HepG2 (cell line): Measurements from ENCODE around the gene SGMS1. TPM values are rescaled to one million over a fixed set of nuclear protein-coding genes. Genes with fewer than 3 reads are reported as not detected.

Experiments
- ATAC-seq: fragments of 200-7000 bp; cut with Tn5 transposase; 3 replicates; pipeline ENCODE4 v1.9.1; 2020; ENCODE audit warnings: mild to moderate bottlenecking, moderate library complexity
- BruUV-seq: library from RNA; stranded (reverse); fragments of 400-500 nt; replicated peaks from 2 replicates; lab custom pipeline; 2021; lab: Mats Ljungman, UMichigan
- CTCF ChIA-PET: fragments of 300-600 bp; formaldehyde crosslinking; extraction: SDS; loops from one replicate; lab custom pipeline; 2021; ENCODE audit warnings: low total read pairs, inconsistent platforms, low intra/inter-chr PET ratio; lab: Yijun Ruan, JAX
- POLR2A ChIA-PET: fragments of 350-600 bp; sonication (Branson Sonifier 250); formaldehyde crosslinking; loops from one replicate; lab custom pipeline; 2020; ENCODE audit warnings: antibody characterized with exemption, inconsistent platforms; lab: Yijun Ruan, JAX
- DNase-seq: peaks from one replicate; pipeline ENCODE4 v3.0.0-alpha.2; 2015; ENCODE audit warnings: low spot score
- FAIRE-seq: peaks from 3 replicates; lab custom pipeline; 2011; peaks lifted over from hg19 to GRCh38; lab: Jason Lieb, UNC
- H2AFZ ChIP-seq: one replicate; pipeline ENCODE4 v1.6.1; 2011; ENCODE audit warnings: low read length, inconsistent platforms
- H3K27ac ChIP-seq: fragments of 300-600 bp; 3 replicates; pipeline ENCODE4 v1.8.0; 2011; ENCODE audit warnings: mixed run types, mild to moderate bottlenecking, mixed read lengths, low read length, inconsistent platforms; ENCODE audit not compliant: insufficient read depth; ENCODE audit errors: extremely low read length
- H3K27me3 ChIP-seq, 2 experiments: fragments of 200-600 bp in 1 of 2; 2 replicates in 1 of 2; 3 replicates in 1 of 2; pipeline versions ENCODE4 v1.6.0 to v1.8.0; 2011; ENCODE audit warnings: low read length in 2 of 2, mild to moderate bottlenecking in 2 of 2, moderate library complexity in 2 of 2, inconsistent platforms in 1 of 2; ENCODE audit not compliant: insufficient read depth in 2 of 2, control insufficient read depth in 1 of 2
- H3K36me3 ChIP-seq, 2 experiments: fragments of 200-600 bp in 1 of 2; replicated peaks in 1 of 2; 2 replicates in 1 of 2; 3 replicates in 1 of 2; pipeline versions ENCODE4 v1.5.1 to v1.8.0; 2011; ENCODE audit warnings: low read length in 2 of 2, inconsistent platforms in 1 of 2; ENCODE audit not compliant: insufficient read depth in 2 of 2, control insufficient read depth in 1 of 2
- H3K4me1 ChIP-seq: 2 replicates; pipeline ENCODE4 v1.5.1; 2012; ENCODE audit warnings: low read length, inconsistent platforms; ENCODE audit not compliant: insufficient read depth
- H3K4me2 ChIP-seq: 2 replicates; pipeline ENCODE4 v1.6.0; 2011; ENCODE audit warnings: low read depth, low read length, inconsistent platforms
- H3K4me3 ChIP-seq, 3 experiments: fragments of 200-600 bp in 1 of 3; sonication (generic), shearing (Covaris generic) in 1 of 3; replicated peaks in 1 of 3; 2 replicates each; pipeline ENCODE4 v1.5.1; 2011 to 2016; ENCODE audit warnings: low read length in 3 of 3, inconsistent platforms in 2 of 3, low read depth in 2 of 3, mild to moderate bottlenecking in 2 of 3, control low read depth in 1 of 3, mixed read lengths in 1 of 3; ENCODE audit not compliant: insufficient read depth in 1 of 3
- H3K79me2 ChIP-seq: one replicate; pipeline ENCODE4 v1.6.1; 2011; ENCODE audit warnings: low read length, inconsistent platforms; ENCODE audit not compliant: insufficient read depth
- H3K9ac ChIP-seq: 2 replicates; pipeline ENCODE4 v1.6.0; 2011; ENCODE audit warnings: mild to moderate bottlenecking, low read depth, low read length, inconsistent platforms; ENCODE audit not compliant: insufficient read depth
- H3K9me3 ChIP-seq: 2 replicates; pipeline ENCODE4 v1.5.1; 2012; ENCODE audit warnings: mild to moderate bottlenecking, low read length
- H4K20me1 ChIP-seq: 2 replicates; pipeline ENCODE4 v1.6.0; 2011; ENCODE audit warnings: inconsistent platforms, mild to moderate bottlenecking, low read length, moderate library complexity; ENCODE audit not compliant: insufficient read depth
- ATF7 ChIP-seq, 2 experiments: fragments of 450-650 bp in 1 of 2; sonication (generic) in 1 of 2; formaldehyde crosslinking in 1 of 2; IDR thresholded peaks; 2 replicates each; pipeline versions ENCODE4 v1.4.0 to v1.6.1; 2016 to 2020; ENCODE audit warnings: antibody characterized with exemption in 1 of 2, mild to moderate bottlenecking in 1 of 2, missing genetic modification reagents in 1 of 2
- BRD4 ChIP-seq: sonication (generic); formaldehyde crosslinking; IDR thresholded peaks from 2 replicates; pipeline ENCODE4 v1.4.0; 2020; ENCODE audit warnings: missing genetic modification reagents
- DPF2 ChIP-seq: sonication (generic); formaldehyde crosslinking; IDR thresholded peaks from 2 replicates; pipeline ENCODE4 v1.4.0; 2020; ENCODE audit warnings: mild to moderate bottlenecking, low read depth, missing genetic modification reagents, borderline replicate concordance
- ISL2 ChIP-seq: sonication (generic); formaldehyde crosslinking; IDR thresholded peaks from 2 replicates; pipeline ENCODE4 v1.5.0; 2020; ENCODE audit warnings: missing genetic modification reagents
- PCBP2 ChIP-seq: fragments of 200-400 bp; formaldehyde crosslinking; optimal IDR thresholded peaks from 2 replicates; pipeline ENCODE3; 2018; ENCODE audit warnings: low read length, low read depth; ENCODE audit not compliant: poor library complexity, severe bottlenecking
- PHF21A ChIP-seq: sonication (generic); formaldehyde crosslinking; IDR thresholded peaks from 2 replicates; pipeline ENCODE4 v1.5.0; 2020; ENCODE audit warnings: mild to moderate bottlenecking, missing genetic modification reagents
- SAFB2 ChIP-seq: sonication (generic); formaldehyde crosslinking; IDR thresholded peaks from 2 replicates; pipeline ENCODE4 v1.5.1; 2020; ENCODE audit warnings: missing genetic modification reagents, low read depth, mild to moderate bottlenecking, borderline replicate concordance
- TCF12 ChIP-seq, 2 experiments: fragments of 450-650 bp in 1 of 2; sonication (generic) in 1 of 2; formaldehyde crosslinking in 1 of 2; IDR thresholded peaks; 2 replicates each; pipeline versions ENCODE4 v1.6.1 to v1.8.0; 2017 to 2022; ENCODE audit warnings: antibody characterized with exemption in 1 of 2, mild to moderate bottlenecking in 1 of 2, missing genetic modification reagents in 1 of 2, moderate library complexity in 1 of 2
- XRCC5 ChIP-seq: fragments of 200-400 bp; formaldehyde crosslinking; optimal IDR thresholded peaks from 2 replicates; pipeline ENCODE3; 2017; ENCODE audit warnings: mild to moderate bottlenecking, low read length
- ZFP36 ChIP-seq: fragments of 150-350 bp; IDR thresholded peaks from 2 replicates; pipeline ENCODE4 v1.6.1; 2018; ENCODE audit warnings: borderline replicate concordance, low read length, low read depth; ENCODE audit not compliant: partially characterized antibody
- ZNF234 ChIP-seq: sonication (generic); formaldehyde crosslinking; conservative IDR thresholded peaks from 2 replicates; pipeline ENCODE4 v1.5.1; 2020; ENCODE audit warnings: mild to moderate bottlenecking, missing genetic modification reagents
- ZNF496 ChIP-seq: sonication (generic); formaldehyde crosslinking; IDR thresholded peaks from 2 replicates; pipeline ENCODE4 v1.8.1; 2023; ENCODE audit warnings: mild to moderate bottlenecking, moderate library complexity, missing genetic modification reagents; ENCODE audit not compliant: insufficient replicate concordance
- ZNF570 ChIP-seq: sonication (generic); formaldehyde crosslinking; IDR thresholded peaks from 2 replicates; pipeline ENCODE4 v1.4.0; 2020; ENCODE audit warnings: mild to moderate bottlenecking, missing genetic modification reagents, borderline replicate concordance
- ZNF768 ChIP-seq: sonication (generic); formaldehyde crosslinking; IDR thresholded peaks from 2 replicates; pipeline ENCODE4 v1.4.0; 2020; ENCODE audit warnings: missing genetic modification reagents
- WGBS: methylation state at CpG from one replicate; pipeline ENCODE4 v1.1.6; 2017; ENCODE audit warnings: low lambda C conversion rate; 5-methylcytosine and 5-hydroxymethylcytosine counted together
- in situ Hi-C: cut with HindIII; loops from 2 replicates; pipeline ENCODE4 v1.10.0; 2017; ENCODE audit warnings: low pct_unique_long_range_greater_than_20kb; ENCODE audit not compliant: extremely low pct_ligation_motif_present
- intact Hi-C: fragments of 100-400 bp; cut with micrococcal nuclease; formaldehyde crosslinking; loops from one replicate; pipeline ENCODE4 v1.10.0; 2022; ENCODE audit not compliant: unreplicated experiment
- polyA plus RNA-seq, 8 experiments: library from polyadenylated mRNA; depleted of rRNA in 3 of 8; stranded (reverse) in 7 of 8; unstranded in 1 of 8; fragments of >200 nt; fragmentation: Illumina TruSeq in 4 of 8; extraction: Trizol in 4 of 8; gene quantifications; 2 replicates each; pipeline versions ENCODE4 v1.2.1 to v1.2.3, GENCODE V29; 2011 to 2016; ENCODE audit warnings: low read depth in 4 of 8, missing spikeins in 1 of 8, mixed read lengths in 1 of 8; ENCODE audit not compliant: insufficient read depth in 1 of 8
- total RNA-seq, 5 experiments: library from RNA; depleted of rRNA; stranded (reverse); fragments of >200 nt; fragmentation: Illumina TruSeq; extraction: Trizol; gene quantifications; 2 replicates each; pipeline ENCODE4 v1.2.3, GENCODE V29; 2016; ENCODE audit warnings: low read depth in 1 of 5
- TF ChIP-seq, protein P1 (sequence below): IDR thresholded peaks from 2 replicates; pipeline ENCODE4 v1.6.1; 2012; ENCODE audit warnings: low read length, improper control_type of control experiment
- TF ChIP-seq, protein P2 (sequence below): sonication (generic); formaldehyde crosslinking; IDR thresholded peaks from 2 replicates; pipeline ENCODE4 v1.8.0; 2023; ENCODE audit warnings: mild to moderate bottlenecking, missing genetic modification reagents

Gene SGMS1
- total and polyA plus RNA-seq, 2 of the 13 experiments (the other 11 are each of a cell fraction or from before 2014, with no cell fraction given), result 6.5 to 15.1 TPM

DNA sequence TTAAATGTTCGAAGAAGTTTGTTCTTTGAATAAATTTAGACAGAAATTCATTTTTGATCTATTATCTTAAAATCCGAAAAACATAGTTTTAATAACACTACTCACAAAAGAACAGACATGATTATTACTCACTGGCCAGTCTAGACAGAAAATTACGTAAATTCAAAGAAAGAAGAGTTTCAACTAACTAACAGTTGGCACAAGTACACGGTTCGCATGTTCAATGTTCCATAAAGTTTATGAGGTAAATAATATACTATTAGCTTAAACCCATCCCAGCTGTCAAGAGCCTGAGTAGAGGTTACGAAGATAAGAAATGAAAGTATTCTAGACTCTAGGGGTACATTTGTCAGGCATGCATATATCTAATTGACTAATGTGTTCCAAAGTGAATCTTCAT lies 220.7 kb downstream of the SGMS1 start:
- TF ChIP-seq ZFP36 (no peak), DPF2 (CRISPR knock-in tag) (no peak), TCF12 (IDR thresholded peaks at IDR 0.05) (no peak), TCF12 (CRISPR knock-in tag; IDR thresholded peaks at IDR 0.05) (no peak), ZNF768 (no peak), ZNF496 (CRISPR knock-in tag) (no peak), ZNF234 (CRISPR knock-in tag) (no peak), PHF21A (no peak), PCBP2 (no peak), ZNF570 (CRISPR knock-in tag) (no peak), ISL2 (CRISPR knock-in tag) (no peak), BRD4 (CRISPR knock-in tag) (no peak), XRCC5 (no peak), SAFB2 (CRISPR knock-in tag) (no peak), ATF7 (IDR thresholded peaks at IDR 0.05) (no peak), ATF7 (CRISPR knock-in tag; IDR thresholded peaks at IDR 0.05) (no peak)
- TF ChIP-seq, protein P1, sequence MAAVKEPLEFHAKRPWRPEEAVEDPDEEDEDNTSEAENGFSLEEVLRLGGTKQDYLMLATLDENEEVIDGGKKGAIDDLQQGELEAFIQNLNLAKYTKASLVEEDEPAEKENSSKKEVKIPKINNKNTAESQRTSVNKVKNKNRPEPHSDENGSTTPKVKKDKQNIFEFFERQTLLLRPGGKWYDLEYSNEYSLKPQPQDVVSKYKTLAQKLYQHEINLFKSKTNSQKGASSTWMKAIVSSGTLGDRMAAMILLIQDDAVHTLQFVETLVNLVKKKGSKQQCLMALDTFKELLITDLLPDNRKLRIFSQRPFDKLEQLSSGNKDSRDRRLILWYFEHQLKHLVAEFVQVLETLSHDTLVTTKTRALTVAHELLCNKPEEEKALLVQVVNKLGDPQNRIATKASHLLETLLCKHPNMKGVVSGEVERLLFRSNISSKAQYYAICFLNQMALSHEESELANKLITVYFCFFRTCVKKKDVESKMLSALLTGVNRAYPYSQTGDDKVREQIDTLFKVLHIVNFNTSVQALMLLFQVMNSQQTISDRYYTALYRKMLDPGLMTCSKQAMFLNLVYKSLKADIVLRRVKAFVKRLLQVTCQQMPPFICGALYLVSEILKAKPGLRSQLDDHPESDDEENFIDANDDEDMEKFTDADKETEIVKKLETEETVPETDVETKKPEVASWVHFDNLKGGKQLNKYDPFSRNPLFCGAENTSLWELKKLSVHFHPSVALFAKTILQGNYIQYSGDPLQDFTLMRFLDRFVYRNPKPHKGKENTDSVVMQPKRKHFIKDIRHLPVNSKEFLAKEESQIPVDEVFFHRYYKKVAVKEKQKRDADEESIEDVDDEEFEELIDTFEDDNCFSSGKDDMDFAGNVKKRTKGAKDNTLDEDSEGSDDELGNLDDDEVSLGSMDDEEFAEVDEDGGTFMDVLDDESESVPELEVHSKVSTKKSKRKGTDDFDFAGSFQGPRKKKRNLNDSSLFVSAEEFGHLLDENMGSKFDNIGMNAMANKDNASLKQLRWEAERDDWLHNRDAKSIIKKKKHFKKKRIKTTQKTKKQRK, result no peak
- TF ChIP-seq, protein P2, sequence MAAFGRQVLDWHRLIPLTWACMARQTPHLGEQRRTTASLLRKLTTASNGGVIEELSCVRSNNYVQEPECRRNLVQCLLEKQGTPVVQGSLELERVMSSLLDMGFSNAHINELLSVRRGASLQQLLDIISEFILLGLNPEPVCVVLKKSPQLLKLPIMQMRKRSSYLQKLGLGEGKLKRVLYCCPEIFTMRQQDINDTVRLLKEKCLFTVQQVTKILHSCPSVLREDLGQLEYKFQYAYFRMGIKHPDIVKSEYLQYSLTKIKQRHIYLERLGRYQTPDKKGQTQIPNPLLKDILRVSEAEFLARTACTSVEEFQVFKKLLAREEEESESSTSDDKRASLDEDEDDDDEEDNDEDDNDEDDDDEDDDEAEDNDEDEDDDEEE, result no peak
- Histone ChIP-seq H3K9ac (no peak overlapping the region), H3K79me2 (no peaks in the 10 kb centered on the region), H3K4me1 (peaks cover 34% of the 10 kb centered on the region), H2AFZ (no peak overlapping the region), H3K4me3 (no peak overlapping the region), H3K27ac (no peak overlapping the region), H3K36me3 (no peaks in the 10 kb centered on the region; a peak in 1 of 5 replicates), H3K9me3 (no peaks in the 10 kb centered on the region), H3K27me3 (no peaks in the 10 kb centered on the region), H3K4me2 (no peak overlapping the region), H4K20me1 (no peaks in the 10 kb centered on the region)
- in situ Hi-C loops (no loop called here), intact Hi-C loops (no loop called here)
- no peak for FAIRE-seq
- no peak for ATAC-seq
- 96% methylated on average over 6 of the region's 6 CpGs for WGBS
- POLR2A ChIA-PET, result interaction anchor here (1.3 kb wide), 1 partner anchor 8 kb away, joined by 4 read pairs; no protein-coding TSS in a partner anchor
- DNase-seq, result no peak
- CTCF ChIA-PET, result no interaction called here
- BruUV-seq, result no TSS peak
